ENCODE data around the gene CTXND2.
"Not testable (repeated sequence)": the region's sequence is repeated elsewhere in the genome, so short reads cannot be mapped to it uniquely, and the experiment has no call there.

Gene CTXND2

GRCh38 chr1:150876119-150876454 lies 10.8 kb upstream of the CTXND2 start:
- TF ChIP-seq, protein P1, sequence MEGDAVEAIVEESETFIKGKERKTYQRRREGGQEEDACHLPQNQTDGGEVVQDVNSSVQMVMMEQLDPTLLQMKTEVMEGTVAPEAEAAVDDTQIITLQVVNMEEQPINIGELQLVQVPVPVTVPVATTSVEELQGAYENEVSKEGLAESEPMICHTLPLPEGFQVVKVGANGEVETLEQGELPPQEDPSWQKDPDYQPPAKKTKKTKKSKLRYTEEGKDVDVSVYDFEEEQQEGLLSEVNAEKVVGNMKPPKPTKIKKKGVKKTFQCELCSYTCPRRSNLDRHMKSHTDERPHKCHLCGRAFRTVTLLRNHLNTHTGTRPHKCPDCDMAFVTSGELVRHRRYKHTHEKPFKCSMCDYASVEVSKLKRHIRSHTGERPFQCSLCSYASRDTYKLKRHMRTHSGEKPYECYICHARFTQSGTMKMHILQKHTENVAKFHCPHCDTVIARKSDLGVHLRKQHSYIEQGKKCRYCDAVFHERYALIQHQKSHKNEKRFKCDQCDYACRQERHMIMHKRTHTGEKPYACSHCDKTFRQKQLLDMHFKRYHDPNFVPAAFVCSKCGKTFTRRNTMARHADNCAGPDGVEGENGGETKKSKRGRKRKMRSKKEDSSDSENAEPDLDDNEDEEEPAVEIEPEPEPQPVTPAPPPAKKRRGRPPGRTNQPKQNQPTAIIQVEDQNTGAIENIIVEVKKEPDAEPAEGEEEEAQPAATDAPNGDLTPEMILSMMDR (IDR thresholded peaks at IDR 0.05; ENCODE audit: extremely low read depth, insufficient read depth, missing control alignments): no peak
- in situ Hi-C loops (cut with MboI; ENCODE audit: low pct_unique_long_range_greater_than_20kb, low sequenced_read_pairs, unreplicated experiment): no loop called here
- no peak for DNase-seq (ENCODE audit: low spot score)

GRCh38 chr1:150878931-150879330 lies 8.0 kb upstream of the CTXND2 start:
- in situ Hi-C loops (cut with MboI; ENCODE audit: low pct_unique_long_range_greater_than_20kb, low sequenced_read_pairs, unreplicated experiment): not testable (repeated sequence)

GRCh38 chr1:150881331-150882070 lies 5.4 kb upstream of the CTXND2 start:
- no peak for DNase-seq (ENCODE audit: low spot score)
- TF ChIP-seq, protein P1 (IDR thresholded peaks at IDR 0.05; ENCODE audit: extremely low read depth, insufficient read depth, missing control alignments): no peak
- in situ Hi-C loops (cut with MboI; ENCODE audit: low pct_unique_long_range_greater_than_20kb, low sequenced_read_pairs, unreplicated experiment): no loop called here

More at GRCh38 chr1:150878931-150879330, 8.0 kb upstream of the CTXND2 start:
- not testable (repeated sequence) for DNase-seq (ENCODE audit: low spot score)

- in situ Hi-C loops (cut with MboI; ENCODE audit: low pct_unique_long_range_greater_than_20kb, low sequenced_read_pairs, unreplicated experiment): not testable (repeated sequence)
Measured at GRCh38 chr1:150883121-150883520, 3.8 kb upstream of the CTXND2 start.

GRCh38 chr1:150888727-150889126 lies 1.8 kb downstream of the CTXND2 start:
- in situ Hi-C loops (cut with MboI; ENCODE audit: low pct_unique_long_range_greater_than_20kb, low sequenced_read_pairs, unreplicated experiment): no loop called here
- DNase-seq (ENCODE audit: low spot score): no peak
- TF ChIP-seq, protein P1 (IDR thresholded peaks at IDR 0.05; ENCODE audit: extremely low read depth, insufficient read depth, missing control alignments): no peak

More at GRCh38 chr1:150883121-150883520, 3.8 kb upstream of the CTXND2 start:
- DNase-seq (ENCODE audit: low spot score): not testable (repeated sequence)

GRCh38 chr1:150890033-150890416 lies 3.1 kb downstream of the CTXND2 start:
- no peak for DNase-seq (ENCODE audit: low spot score)
- in situ Hi-C loops (cut with MboI; ENCODE audit: low pct_unique_long_range_greater_than_20kb, low sequenced_read_pairs, unreplicated experiment): no loop called here
- TF ChIP-seq, protein P1 (IDR thresholded peaks at IDR 0.05; ENCODE audit: extremely low read depth, insufficient read depth, missing control alignments): no peak

DNA sequence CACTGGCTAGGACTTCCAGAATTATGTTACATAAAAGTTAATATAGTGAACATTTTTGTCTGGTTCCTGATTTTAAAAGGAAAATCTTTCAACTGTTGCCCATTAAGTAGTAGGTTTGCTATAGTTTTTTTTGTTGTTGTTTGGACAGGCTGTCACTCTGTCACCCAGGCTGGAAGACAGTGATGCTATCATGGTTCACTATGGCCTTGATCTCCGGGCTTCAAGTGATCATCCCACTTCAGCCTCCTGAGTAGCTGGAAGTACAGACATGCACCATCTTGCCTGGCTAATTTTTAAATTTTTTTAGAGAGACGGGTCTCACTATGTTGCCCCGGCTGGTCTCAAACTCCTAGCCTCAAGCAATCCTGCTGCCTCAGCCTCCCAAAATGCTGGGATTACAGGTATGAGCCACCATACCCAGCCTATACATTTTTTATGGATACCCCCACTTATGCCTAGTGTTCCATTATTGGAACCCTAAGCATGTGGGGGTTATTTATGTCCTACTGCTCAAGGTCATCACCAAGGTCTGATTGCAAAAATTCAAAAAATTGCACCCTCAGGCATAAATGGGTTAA lies 6.5 kb downstream of the CTXND2 start:
- TF ChIP-seq, protein P1 (IDR thresholded peaks at IDR 0.05; ENCODE audit: extremely low read depth, insufficient read depth, missing control alignments): no peak
- no peak for DNase-seq (ENCODE audit: low spot score)
- in situ Hi-C loops (cut with MboI; ENCODE audit: low pct_unique_long_range_greater_than_20kb, low sequenced_read_pairs, unreplicated experiment): no loop called here

Data from GM13977 (cell line).